HEK293 (cell line): ENCODE data around the gene MACF1.
A peak's percentile ranks its signal among the peaks of the same experiment; 100 is the strongest.

Experiments
- CTCF ChIP-seq: fragments of 450-650 bp; formaldehyde crosslinking; IDR thresholded peaks from 2 replicates; pipeline ENCODE4 v1.5.1; 2016; ENCODE audit warnings: missing biosample characterization, missing genetic modification characterization
- KLF16 ChIP-seq: fragments of 450-650 bp; formaldehyde crosslinking; IDR thresholded peaks from 2 replicates; pipeline ENCODE4 v1.5.1; 2017; ENCODE audit warnings: missing biosample characterization, missing genetic modification characterization
- OVOL3 ChIP-seq: fragments of 450-650 bp; formaldehyde crosslinking; IDR thresholded peaks from 2 replicates; pipeline ENCODE4 v1.5.1; 2016; ENCODE audit warnings: missing biosample characterization, missing genetic modification characterization
- ZBTB26 ChIP-seq: fragments of 450-650 bp; formaldehyde crosslinking; optimal IDR thresholded peaks from 2 replicates; pipeline ENCODE3; 2016; ENCODE audit warnings: missing biosample characterization, mild to moderate bottlenecking, missing genetic modification characterization
- ZIC2 ChIP-seq: fragments of 450-650 bp; formaldehyde crosslinking; IDR thresholded peaks from 2 replicates; pipeline ENCODE4 v1.5.1; 2016; ENCODE audit warnings: missing biosample characterization, missing genetic modification characterization
- ZNF121 ChIP-seq: fragments of 450-650 bp; formaldehyde crosslinking; IDR thresholded peaks from 2 replicates; pipeline ENCODE4 v1.5.1; 2016; ENCODE audit warnings: missing biosample characterization, missing genetic modification characterization
- ZNF133 ChIP-seq: fragments of 450-650 bp; formaldehyde crosslinking; IDR thresholded peaks from 2 replicates; pipeline ENCODE4 v1.5.1; 2016; ENCODE audit warnings: missing biosample characterization, missing genetic modification characterization
- ZNF138 ChIP-seq: fragments of 450-650 bp; formaldehyde crosslinking; IDR thresholded peaks from 2 replicates; pipeline ENCODE4 v1.5.1; 2016; ENCODE audit warnings: missing biosample characterization, missing genetic modification characterization, borderline replicate concordance
- ZNF274 ChIP-seq, 2 experiments: fragments of 200-500 bp in 1 of 2; fragments of 450-650 bp in 1 of 2; sonication (Bioruptor generic) in 1 of 2; formaldehyde crosslinking in 1 of 2; IDR thresholded peaks; 2 replicates each; pipeline versions ENCODE4 v1.5.1 to v1.6.1; 2014 to 2016; ENCODE audit warnings: borderline replicate concordance in 1 of 2, inconsistent platforms in 1 of 2, low read length in 1 of 2, missing biosample characterization in 1 of 2, missing genetic modification characterization in 1 of 2
- ZNF561 ChIP-seq: fragments of 450-650 bp; IDR thresholded peaks from 2 replicates; pipeline ENCODE4 v1.5.1; 2018; ENCODE audit warnings: missing biosample characterization, missing genetic modification characterization, borderline replicate concordance
- TF ChIP-seq, protein P1 (sequence below): fragments of 450-650 bp; formaldehyde crosslinking; IDR thresholded peaks from 2 replicates; pipeline ENCODE4 v1.5.1; 2016; ENCODE audit warnings: missing biosample characterization, missing genetic modification characterization
- TF ChIP-seq, protein P2 (sequence below): fragments of 450-650 bp; formaldehyde crosslinking; IDR thresholded peaks from 2 replicates; pipeline ENCODE4 v1.5.1; 2016; ENCODE audit warnings: missing biosample characterization, missing genetic modification characterization, low read depth
- TF ChIP-seq, protein P3 (sequence below): fragments of 450-650 bp; formaldehyde crosslinking; IDR thresholded peaks from 2 replicates; pipeline ENCODE4 v1.5.1; 2016; ENCODE audit warnings: missing biosample characterization, missing genetic modification characterization
- TF ChIP-seq, protein P4 (sequence below): fragments of 450-650 bp; formaldehyde crosslinking; IDR thresholded peaks from 2 replicates; pipeline ENCODE4 v1.5.1; 2016; ENCODE audit warnings: missing biosample characterization, missing genetic modification characterization

- TF ChIP-seq, protein P1, sequence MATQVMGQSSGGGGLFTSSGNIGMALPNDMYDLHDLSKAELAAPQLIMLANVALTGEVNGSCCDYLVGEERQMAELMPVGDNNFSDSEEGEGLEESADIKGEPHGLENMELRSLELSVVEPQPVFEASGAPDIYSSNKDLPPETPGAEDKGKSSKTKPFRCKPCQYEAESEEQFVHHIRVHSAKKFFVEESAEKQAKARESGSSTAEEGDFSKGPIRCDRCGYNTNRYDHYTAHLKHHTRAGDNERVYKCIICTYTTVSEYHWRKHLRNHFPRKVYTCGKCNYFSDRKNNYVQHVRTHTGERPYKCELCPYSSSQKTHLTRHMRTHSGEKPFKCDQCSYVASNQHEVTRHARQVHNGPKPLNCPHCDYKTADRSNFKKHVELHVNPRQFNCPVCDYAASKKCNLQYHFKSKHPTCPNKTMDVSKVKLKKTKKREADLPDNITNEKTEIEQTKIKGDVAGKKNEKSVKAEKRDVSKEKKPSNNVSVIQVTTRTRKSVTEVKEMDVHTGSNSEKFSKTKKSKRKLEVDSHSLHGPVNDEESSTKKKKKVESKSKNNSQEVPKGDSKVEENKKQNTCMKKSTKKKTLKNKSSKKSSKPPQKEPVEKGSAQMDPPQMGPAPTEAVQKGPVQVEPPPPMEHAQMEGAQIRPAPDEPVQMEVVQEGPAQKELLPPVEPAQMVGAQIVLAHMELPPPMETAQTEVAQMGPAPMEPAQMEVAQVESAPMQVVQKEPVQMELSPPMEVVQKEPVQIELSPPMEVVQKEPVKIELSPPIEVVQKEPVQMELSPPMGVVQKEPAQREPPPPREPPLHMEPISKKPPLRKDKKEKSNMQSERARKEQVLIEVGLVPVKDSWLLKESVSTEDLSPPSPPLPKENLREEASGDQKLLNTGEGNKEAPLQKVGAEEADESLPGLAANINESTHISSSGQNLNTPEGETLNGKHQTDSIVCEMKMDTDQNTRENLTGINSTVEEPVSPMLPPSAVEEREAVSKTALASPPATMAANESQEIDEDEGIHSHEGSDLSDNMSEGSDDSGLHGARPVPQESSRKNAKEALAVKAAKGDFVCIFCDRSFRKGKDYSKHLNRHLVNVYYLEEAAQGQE (tag by site-specific recombination): no peak
- 0 out of 2 replicates have a peak, but pooled peaks have one; percentile 51 for TF ChIP-seq OVOL3 (tag by site-specific recombination)
- no peak for TF ChIP-seq CTCF (tag by site-specific recombination)
- no peak for TF ChIP-seq ZNF274 (IDR thresholded peaks at IDR 0.05; ENCODE audit: low read length)
- TF ChIP-seq ZNF274 (tag by site-specific recombination; IDR thresholded peaks at IDR 0.05; ENCODE audit: borderline replicate concordance): no peak
- TF ChIP-seq, protein P2, sequence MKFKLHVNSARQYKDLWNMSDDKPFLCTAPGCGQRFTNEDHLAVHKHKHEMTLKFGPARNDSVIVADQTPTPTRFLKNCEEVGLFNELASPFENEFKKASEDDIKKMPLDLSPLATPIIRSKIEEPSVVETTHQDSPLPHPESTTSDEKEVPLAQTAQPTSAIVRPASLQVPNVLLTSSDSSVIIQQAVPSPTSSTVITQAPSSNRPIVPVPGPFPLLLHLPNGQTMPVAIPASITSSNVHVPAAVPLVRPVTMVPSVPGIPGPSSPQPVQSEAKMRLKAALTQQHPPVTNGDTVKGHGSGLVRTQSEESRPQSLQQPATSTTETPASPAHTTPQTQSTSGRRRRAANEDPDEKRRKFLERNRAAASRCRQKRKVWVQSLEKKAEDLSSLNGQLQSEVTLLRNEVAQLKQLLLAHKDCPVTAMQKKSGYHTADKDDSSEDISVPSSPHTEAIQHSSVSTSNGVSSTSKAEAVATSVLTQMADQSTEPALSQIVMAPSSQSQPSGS (tag by site-specific recombination): no peak
- no peak for TF ChIP-seq ZNF561 (tag by site-specific recombination)
- no peak for TF ChIP-seq ZNF133 (tag by site-specific recombination)
- TF ChIP-seq ZNF138 (tag by site-specific recombination): no peak
- TF ChIP-seq, protein P3, sequence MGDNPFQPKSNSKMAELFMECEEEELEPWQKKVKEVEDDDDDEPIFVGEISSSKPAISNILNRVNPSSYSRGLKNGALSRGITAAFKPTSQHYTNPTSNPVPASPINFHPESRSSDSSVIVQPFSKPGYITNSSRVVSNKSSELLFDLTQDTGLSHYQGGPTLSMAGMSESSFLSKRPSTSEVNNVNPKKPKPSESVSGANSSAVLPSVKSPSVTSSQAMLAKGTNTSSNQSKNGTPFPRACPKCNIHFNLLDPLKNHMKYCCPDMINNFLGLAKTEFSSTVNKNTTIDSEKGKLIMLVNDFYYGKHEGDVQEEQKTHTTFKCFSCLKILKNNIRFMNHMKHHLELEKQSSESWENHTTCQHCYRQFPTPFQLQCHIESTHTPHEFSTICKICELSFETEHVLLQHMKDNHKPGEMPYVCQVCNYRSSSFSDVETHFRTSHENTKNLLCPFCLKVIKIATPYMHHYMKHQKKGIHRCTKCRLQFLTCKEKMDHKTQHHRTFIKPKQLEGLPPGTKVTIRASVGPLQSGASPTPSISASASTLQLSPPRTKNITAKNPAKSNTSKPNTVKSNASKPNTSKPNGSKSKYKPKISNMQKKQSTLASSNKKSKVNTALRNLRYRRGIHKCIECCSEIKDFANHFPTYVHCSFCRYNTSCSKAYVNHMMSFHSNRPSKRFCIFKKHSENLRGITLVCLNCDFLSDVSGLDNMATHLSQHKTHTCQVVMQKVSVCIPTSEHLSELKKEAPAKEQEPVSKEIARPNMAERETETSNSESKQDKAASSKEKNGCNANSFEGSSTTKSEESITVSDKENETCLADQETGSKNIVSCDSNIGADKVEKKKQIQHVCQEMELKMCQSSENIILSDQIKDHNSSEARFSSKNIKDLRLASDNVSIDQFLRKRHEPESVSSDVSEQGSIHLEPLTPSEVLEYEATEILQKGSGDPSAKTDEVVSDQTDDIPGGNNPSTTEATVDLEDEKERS: no peak
- TF ChIP-seq ZIC2: no peak
- TF ChIP-seq, protein P4, sequence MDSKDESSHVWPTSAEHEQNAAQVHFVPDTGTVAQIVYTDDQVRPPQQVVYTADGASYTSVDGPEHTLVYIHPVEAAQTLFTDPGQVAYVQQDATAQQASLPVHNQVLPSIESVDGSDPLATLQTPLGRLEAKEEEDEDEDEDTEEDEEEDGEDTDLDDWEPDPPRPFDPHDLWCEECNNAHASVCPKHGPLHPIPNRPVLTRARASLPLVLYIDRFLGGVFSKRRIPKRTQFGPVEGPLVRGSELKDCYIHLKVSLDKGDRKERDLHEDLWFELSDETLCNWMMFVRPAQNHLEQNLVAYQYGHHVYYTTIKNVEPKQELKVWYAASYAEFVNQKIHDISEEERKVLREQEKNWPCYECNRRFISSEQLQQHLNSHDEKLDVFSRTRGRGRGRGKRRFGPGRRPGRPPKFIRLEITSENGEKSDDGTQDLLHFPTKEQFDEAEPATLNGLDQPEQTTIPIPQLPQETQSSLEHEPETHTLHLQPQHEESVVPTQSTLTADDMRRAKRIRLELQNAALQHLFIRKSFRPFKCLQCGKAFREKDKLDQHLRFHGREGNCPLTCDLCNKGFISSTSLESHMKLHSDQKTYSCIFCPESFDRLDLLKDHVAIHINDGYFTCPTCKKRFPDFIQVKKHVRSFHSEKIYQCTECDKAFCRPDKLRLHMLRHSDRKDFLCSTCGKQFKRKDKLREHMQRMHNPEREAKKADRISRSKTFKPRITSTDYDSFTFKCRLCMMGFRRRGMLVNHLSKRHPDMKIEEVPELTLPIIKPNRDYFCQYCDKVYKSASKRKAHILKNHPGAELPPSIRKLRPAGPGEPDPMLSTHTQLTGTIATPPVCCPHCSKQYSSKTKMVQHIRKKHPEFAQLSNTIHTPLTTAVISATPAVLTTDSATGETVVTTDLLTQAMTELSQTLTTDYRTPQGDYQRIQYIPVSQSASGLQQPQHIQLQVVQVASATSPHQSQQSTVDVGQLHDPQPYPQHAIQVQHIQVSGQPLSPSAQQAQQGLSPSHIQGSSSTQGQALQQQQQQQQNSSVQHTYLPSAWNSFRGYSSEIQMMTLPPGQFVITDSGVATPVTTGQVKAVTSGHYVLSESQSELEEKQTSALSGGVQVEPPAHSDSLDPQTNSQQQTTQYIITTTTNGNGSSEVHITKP (tag by site-specific recombination): peak; percentile 53; the same call in 1 of the 2 replicates
- no peak for TF ChIP-seq ZNF121
- no peak for TF ChIP-seq KLF16 (tag by site-specific recombination)
- no peak for TF ChIP-seq ZBTB26 (tag by site-specific recombination)
These were observed 57.3 kb downstream of the MACF1 start for GRCh38 chr1:39261712-39262221.
